Measurements from ENCODE around the gene RAPGEF6. TPM values are rescaled to one million over a fixed set of nuclear protein-coding genes. Genes with fewer than 3 reads are reported as not detected.

The RAPGEF6 gene
- total RNA-seq, 1 donor from 2014 or later: 18.9 TPM

GRCh38 chr5:131450941-131451340 lies 184.1 kb downstream of the RAPGEF6 start:
- Mint-ChIP-seq H3K4me3 (ENCODE audit: unreplicated experiment) (no peak overlapping the region), H3K27ac (ENCODE audit: unreplicated experiment) (no peak overlapping the region), H3K27me3 (ENCODE audit: unreplicated experiment) (no peaks in the 10 kb centered on the region), H3K36me3 (ENCODE audit: unreplicated experiment) (peaks cover 23% of the 10 kb centered on the region), H3K9me3 (ENCODE audit: unreplicated experiment) (no peaks in the 10 kb centered on the region), H3K4me1 (ENCODE audit: unreplicated experiment) (peaks cover 6% of the 10 kb centered on the region)
- no peak for DNase-seq (ENCODE audit: extremely low spot score, unreplicated experiment)
- no peak for TF ChIP-seq CTCF (IDR thresholded peaks at IDR 0.05)

- H3K36me3 Mint-ChIP-seq (ENCODE audit: unreplicated experiment): peaks cover 28% of the 10 kb centered on the region
- no peak for DNase-seq (ENCODE audit: extremely low spot score, unreplicated experiment)
- TF ChIP-seq CTCF (IDR thresholded peaks at IDR 0.05): no peak
- H3K27ac Mint-ChIP-seq (ENCODE audit: unreplicated experiment): no peak overlapping the region
- no peak overlapping the region for H3K4me3 Mint-ChIP-seq (ENCODE audit: unreplicated experiment)
- H3K27me3 Mint-ChIP-seq (ENCODE audit: unreplicated experiment): no peaks in the 10 kb centered on the region
- H3K4me1 Mint-ChIP-seq (ENCODE audit: unreplicated experiment): no peaks in the 10 kb centered on the region
- H3K9me3 Mint-ChIP-seq (ENCODE audit: unreplicated experiment): no peaks in the 10 kb centered on the region
Observed at GRCh38 chr5:131441184-131441583, 193.8 kb downstream of the RAPGEF6 start.

GRCh38 chr5:131436081-131436480 lies 198.9 kb downstream of the RAPGEF6 start:
- H3K4me1 Mint-ChIP-seq (ENCODE audit: unreplicated experiment): no peaks in the 10 kb centered on the region
- no peaks in the 10 kb centered on the region for H3K9me3 Mint-ChIP-seq (ENCODE audit: unreplicated experiment)
- DNase-seq (ENCODE audit: extremely low spot score, unreplicated experiment): no peak
- H3K27me3 Mint-ChIP-seq (ENCODE audit: unreplicated experiment): no peaks in the 10 kb centered on the region
- no peak overlapping the region for H3K27ac Mint-ChIP-seq (ENCODE audit: unreplicated experiment)
- H3K4me3 Mint-ChIP-seq (ENCODE audit: unreplicated experiment): no peak overlapping the region
- TF ChIP-seq CTCF (IDR thresholded peaks at IDR 0.05): no peak
- H3K36me3 Mint-ChIP-seq (ENCODE audit: unreplicated experiment): peaks cover 39% of the 10 kb centered on the region

GRCh38 chr5:131433109-131433508 lies 201.9 kb downstream of the RAPGEF6 start:
- TF ChIP-seq CTCF (IDR thresholded peaks at IDR 0.05): no peak
- Mint-ChIP-seq H3K4me1 (ENCODE audit: unreplicated experiment) (no peaks in the 10 kb centered on the region), H3K27me3 (ENCODE audit: unreplicated experiment) (no peaks in the 10 kb centered on the region), H3K9me3 (ENCODE audit: unreplicated experiment) (no peaks in the 10 kb centered on the region), H3K27ac (ENCODE audit: unreplicated experiment) (no peak overlapping the region), H3K4me3 (ENCODE audit: unreplicated experiment) (no peak overlapping the region), H3K36me3 (ENCODE audit: unreplicated experiment) (peaks cover 43% of the 10 kb centered on the region)
- no peak for DNase-seq (ENCODE audit: extremely low spot score, unreplicated experiment)

GRCh38 chr5:131431794-131432193 lies 203.2 kb downstream of the RAPGEF6 start:
- H3K9me3 Mint-ChIP-seq (ENCODE audit: unreplicated experiment): no peaks in the 10 kb centered on the region
- no peak overlapping the region for H3K4me3 Mint-ChIP-seq (ENCODE audit: unreplicated experiment)
- TF ChIP-seq CTCF (IDR thresholded peaks at IDR 0.05): no peak
- no peak overlapping the region for H3K27ac Mint-ChIP-seq (ENCODE audit: unreplicated experiment)
- no peak for DNase-seq (ENCODE audit: extremely low spot score, unreplicated experiment)
- no peaks in the 10 kb centered on the region for H3K27me3 Mint-ChIP-seq (ENCODE audit: unreplicated experiment)
- H3K4me1 Mint-ChIP-seq (ENCODE audit: unreplicated experiment): no peaks in the 10 kb centered on the region
- peaks cover 39% of the 10 kb centered on the region for H3K36me3 Mint-ChIP-seq (ENCODE audit: unreplicated experiment)

All from osteocyte (in vitro differentiated cells).